ENCODE results near the gene TRIP13. TPM values are rescaled to one million over a fixed set of nuclear protein-coding genes. Genes with fewer than 3 reads are reported as not detected.

TRIP13 gene
- total and polyA plus RNA-seq, 10 donors: 1.0 to 5.4 (median 2.4) TPM

- Histone ChIP-seq H3K27me3 (replicated peaks in 1 of 7) (no peaks in the 10 kb centered on the region), H3K27ac (no peak overlapping the region), H3K36me3 (peaks cover 0 to 34% (median 25%) of the 10 kb centered on the region in 6 donors), H3K9me3 (no peaks in the 10 kb centered on the region), H3K4me3 (peak overlapping the region in 3 of 8 donors; percentile 86 to 94 (median 92)), H3K4me1 (peaks cover 15 to 37% (median 27%) of the 10 kb centered on the region in 6 donors)
- intact Hi-C loops (cut with DNase I; ENCODE audit: low total_unique reads): no loop called here
- no peak for DNase-seq
- 80 to 94% (median 86%) methylated on average over 7 to 9 of the region's 9 CpGs for whole genome bisulfite sequencing, 5 donors
- no peak for TF ChIP-seq POLR2A (IDR thresholded peaks at IDR 0.05)
- TF ChIP-seq POLR2AphosphoS5 (IDR thresholded peaks at IDR 0.05): no peak
- no peak for TF ChIP-seq CTCF (IDR thresholded peaks at IDR 0.05 in 8 of 11, conservative IDR thresholded peaks at IDR 0.05 in 3 of 11)
These were observed 1.0 kb downstream of the TRIP13 start for GRCh38 chr5:893711-894110.

DNA sequence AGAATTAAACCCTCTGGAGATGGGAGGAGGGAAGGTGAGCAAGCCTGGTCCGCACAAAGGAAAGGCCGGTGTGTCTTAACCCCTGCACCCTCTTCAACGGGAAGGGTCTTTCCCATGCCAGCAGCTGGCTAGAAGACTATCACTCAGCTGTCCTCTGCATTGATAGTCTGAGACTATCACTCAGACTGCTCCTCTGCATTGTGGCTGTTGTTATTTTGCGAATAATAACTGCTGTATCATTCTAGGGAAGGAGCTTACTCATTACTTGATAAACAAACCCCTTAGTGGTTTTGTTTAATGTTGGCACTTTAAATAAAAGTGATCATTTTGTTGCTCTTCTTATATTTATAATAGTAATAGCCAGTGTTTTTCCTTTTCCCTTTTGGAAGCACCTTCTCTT lies 8.1 kb downstream of the TRIP13 start:
- DNase-seq: no peak
- Histone ChIP-seq H3K4me3 (no peak overlapping the region), H3K27me3 (replicated peaks in 1 of 7) (no peaks in the 10 kb centered on the region), H3K9me3 (no peaks in the 10 kb centered on the region), H3K27ac (no peak overlapping the region), H3K36me3 (peaks cover 0 to 18% (median 0%) of the 10 kb centered on the region in 6 donors), H3K4me1 (peaks cover 0 to 4% (median 0%) of the 10 kb centered on the region in 6 donors)
- intact Hi-C loops (cut with DNase I; ENCODE audit: low total_unique reads): no loop called here
- no peak for TF ChIP-seq CTCF (IDR thresholded peaks at IDR 0.05 in 8 of 11, conservative IDR thresholded peaks at IDR 0.05 in 3 of 11)
- TF ChIP-seq POLR2AphosphoS5 (IDR thresholded peaks at IDR 0.05): no peak
- TF ChIP-seq POLR2A (IDR thresholded peaks at IDR 0.05): no peak
- 89 to 98% (median 92%) methylated on average over 4 of the region's 4 CpGs for WGBS, 5 donors

- H3K27ac ChIP-seq: no peak overlapping the region
- peak; percentile 55 for DNase-seq
- H3K27me3 ChIP-seq (replicated peaks in 1 of 7): no peaks in the 10 kb centered on the region
- no peak for TF ChIP-seq CTCF (IDR thresholded peaks at IDR 0.05 in 8 of 11, conservative IDR thresholded peaks at IDR 0.05 in 3 of 11)
- TF ChIP-seq POLR2AphosphoS5 (IDR thresholded peaks at IDR 0.05): no peak
- no peak for TF ChIP-seq POLR2A (IDR thresholded peaks at IDR 0.05)
- no peak overlapping the region for H3K4me3 ChIP-seq
- intact Hi-C loops (cut with DNase I; ENCODE audit: low total_unique reads): loop anchor here (2.0 kb wide), 1 partner anchor 232 kb away; no protein-coding TSS in a partner anchor
- 93 to 96% (median 94%) methylated on average over 16 of the region's 16 CpGs for WGBS, 5 donors
- peaks cover 0 to 4% (median 0%) of the 10 kb centered on the region in 6 donors for H3K4me1 ChIP-seq
- H3K36me3 ChIP-seq: peaks cover 0 to 27% (median 0%) of the 10 kb centered on the region in 6 donors
- no peaks in the 10 kb centered on the region for H3K9me3 ChIP-seq
These were observed 9.6 kb downstream of the TRIP13 start for GRCh38 chr5:902129-902916.

- H3K4me3 ChIP-seq: no peak overlapping the region
- H3K27ac ChIP-seq: no peak overlapping the region
- TF ChIP-seq POLR2A (IDR thresholded peaks at IDR 0.05) (no peak), POLR2AphosphoS5 (IDR thresholded peaks at IDR 0.05) (no peak), CTCF (IDR thresholded peaks at IDR 0.05 in 8 of 11, conservative IDR thresholded peaks at IDR 0.05 in 3 of 11) (no peak)
- peaks cover 0 to 4% (median 0%) of the 10 kb centered on the region in 6 donors for H3K4me1 ChIP-seq
- H3K9me3 ChIP-seq: no peaks in the 10 kb centered on the region
- intact Hi-C loops (cut with DNase I; ENCODE audit: low total_unique reads): loop anchor here (2.0 kb wide), 1 partner anchor 233 kb away; no protein-coding TSS in a partner anchor
- H3K27me3 ChIP-seq (replicated peaks in 1 of 7): no peaks in the 10 kb centered on the region
- H3K36me3 ChIP-seq: peaks cover 0 to 41% (median 0%) of the 10 kb centered on the region in 6 donors
- WGBS, 5 donors: 93 to 96% (median 96%) methylated on average over 6 of the region's 6 CpGs
- no peak for DNase-seq
These were observed 11.0 kb downstream of the TRIP13 start for GRCh38 chr5:903756-904096.

Data from spleen (tissue), 11 donors.